LHCN-M2 (cell line): Measurements from ENCODE around the gene ZSCAN29. TPM values are rescaled to one million over a fixed set of nuclear protein-coding genes. Genes with fewer than 3 reads are reported as not detected.

Source experiments
- DNase-seq: peaks from one replicate; pipeline ENCODE4 v3.0.0-alpha.2; 2012; ENCODE audit warnings: low read depth
- total RNA-seq: library from RNA; depleted of rRNA; stranded (reverse); fragments of >200 nt; gene quantifications from 2 replicates; pipeline ENCODE4 v1.2.3, GENCODE V29; 2014; rRNA removed

ZSCAN29 gene
- total RNA-seq, 1 experiment from 2014 or later: 20.8 TPM

DNA sequence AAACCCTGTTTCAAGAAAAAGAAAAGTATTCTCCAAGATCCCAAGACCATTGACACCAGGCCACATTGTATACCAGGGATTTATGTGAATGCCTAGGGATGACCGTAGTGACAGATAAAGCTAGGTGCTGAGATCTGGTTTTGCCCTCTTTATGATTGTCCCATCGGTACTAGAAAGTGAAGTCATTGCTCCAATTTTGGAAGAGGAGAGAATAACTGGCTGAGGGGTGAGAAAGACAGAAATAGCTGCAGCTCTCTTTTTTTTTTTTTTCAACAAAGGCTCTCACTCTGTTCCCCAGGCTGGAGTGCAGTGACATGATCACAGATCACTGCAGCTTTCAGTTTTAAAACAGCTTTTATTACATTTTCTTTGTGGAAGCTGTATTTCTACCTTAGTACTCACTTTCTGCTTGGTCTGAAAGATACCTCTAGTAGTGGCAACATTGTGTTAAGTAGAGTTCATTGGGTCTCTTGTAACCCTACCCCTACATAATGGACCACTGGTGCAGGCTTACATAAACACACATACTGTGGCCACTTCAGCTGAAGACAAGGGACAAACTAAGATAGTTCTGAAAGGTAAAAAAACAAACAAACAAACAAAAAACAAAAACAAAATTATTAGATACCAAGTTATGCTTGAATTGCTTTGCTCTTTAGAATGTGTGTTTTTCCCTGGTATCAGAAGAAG lies 18.0 kb downstream of the ZSCAN29 start:
- DNase-seq: no peak

DNA sequence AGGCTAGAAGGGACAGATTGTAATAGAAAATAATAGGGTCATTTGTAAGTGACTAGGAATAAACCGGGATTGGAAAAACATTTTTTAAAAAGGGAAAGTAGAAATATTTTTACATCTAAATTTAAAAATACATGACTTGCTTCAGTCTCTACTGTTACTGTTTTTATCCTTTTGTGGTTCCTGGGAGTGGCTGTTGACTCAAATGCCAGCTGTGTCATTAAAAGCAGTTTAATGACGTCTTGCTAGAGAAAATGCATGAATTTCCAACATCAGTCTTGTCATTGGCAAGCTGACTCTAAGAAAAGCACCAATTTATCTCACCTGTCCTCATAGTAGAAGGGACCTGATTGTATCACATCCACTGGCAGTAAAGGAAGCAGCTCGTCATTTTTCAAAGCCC lies 23.7 kb downstream of the ZSCAN29 start:
- peak; percentile 10 for DNase-seq

DNA sequence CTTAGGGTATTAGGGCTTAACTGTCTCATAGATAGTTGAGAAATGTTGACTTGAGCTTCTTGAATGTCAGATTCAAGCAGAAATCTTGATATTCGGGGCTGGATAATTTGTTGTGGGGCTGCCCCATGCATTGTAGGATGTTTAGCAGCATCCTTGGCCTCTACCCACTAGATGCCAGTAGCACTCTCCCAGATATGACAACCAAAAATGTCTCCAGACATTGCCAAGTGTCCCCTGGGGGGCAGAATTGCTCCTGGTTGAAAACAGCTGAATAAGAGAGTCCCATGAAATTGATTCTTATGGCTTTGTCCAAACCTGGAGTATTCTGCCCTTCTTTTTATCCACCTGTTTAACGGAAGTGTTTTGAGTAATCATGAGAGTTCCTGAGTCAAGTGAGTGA lies 24.5 kb downstream of the ZSCAN29 start:
- peak; percentile 23 for DNase-seq

GRCh38 chr15:43330780-43331087 lies 40.1 kb downstream of the ZSCAN29 start:
- DNase-seq: no peak

- DNase-seq: peak; percentile 95
Observed at GRCh38 chr15:43329960-43330779, 40.7 kb downstream of the ZSCAN29 start, which contains the start of gene LCMT2. Gene LCMT2 (minus strand): TSS chr15:43330573. CDS start chr15:43330489, 84 bp downstream.

DNA sequence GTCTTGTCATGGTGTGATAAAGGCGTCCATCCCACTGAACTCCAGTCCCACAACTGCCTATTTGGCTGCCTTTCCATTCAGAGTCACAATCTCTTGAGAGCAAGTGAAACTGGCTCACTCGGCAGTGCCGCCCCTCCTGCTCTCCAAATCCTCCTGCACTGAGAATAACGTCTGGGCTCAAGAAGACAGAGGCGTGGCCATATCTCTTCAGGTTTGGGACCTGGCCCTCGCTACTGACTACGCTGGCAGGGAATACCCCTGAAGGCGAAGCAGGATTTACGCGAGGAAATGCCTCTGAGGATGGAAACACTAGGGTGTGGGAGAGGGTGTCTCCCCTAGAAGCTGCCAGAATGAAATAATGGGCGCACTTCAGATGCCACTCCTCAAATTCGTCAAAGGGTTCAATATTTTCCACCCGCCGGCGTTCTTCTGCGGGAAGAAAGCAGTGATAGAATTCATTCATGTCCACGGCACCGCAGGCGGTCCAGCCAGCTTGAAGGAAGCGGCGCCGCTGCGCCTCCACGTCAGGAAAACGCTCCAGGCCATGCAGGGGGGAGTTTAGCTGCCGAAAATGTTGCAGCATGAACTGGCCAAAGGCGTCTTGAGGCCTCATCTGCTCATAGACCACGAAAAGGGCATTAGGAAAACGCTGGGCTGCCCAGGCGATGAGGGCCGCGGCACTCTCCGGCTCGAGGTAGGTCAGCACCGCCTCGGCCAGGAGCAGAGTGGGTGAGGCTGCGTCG lies 41.5 kb downstream of the ZSCAN29 start:
- peak; percentile 23 for DNase-seq

GRCh38 chr15:43325039-43325684 lies 45.7 kb downstream of the ZSCAN29 start:
- no peak for DNase-seq

DNA sequence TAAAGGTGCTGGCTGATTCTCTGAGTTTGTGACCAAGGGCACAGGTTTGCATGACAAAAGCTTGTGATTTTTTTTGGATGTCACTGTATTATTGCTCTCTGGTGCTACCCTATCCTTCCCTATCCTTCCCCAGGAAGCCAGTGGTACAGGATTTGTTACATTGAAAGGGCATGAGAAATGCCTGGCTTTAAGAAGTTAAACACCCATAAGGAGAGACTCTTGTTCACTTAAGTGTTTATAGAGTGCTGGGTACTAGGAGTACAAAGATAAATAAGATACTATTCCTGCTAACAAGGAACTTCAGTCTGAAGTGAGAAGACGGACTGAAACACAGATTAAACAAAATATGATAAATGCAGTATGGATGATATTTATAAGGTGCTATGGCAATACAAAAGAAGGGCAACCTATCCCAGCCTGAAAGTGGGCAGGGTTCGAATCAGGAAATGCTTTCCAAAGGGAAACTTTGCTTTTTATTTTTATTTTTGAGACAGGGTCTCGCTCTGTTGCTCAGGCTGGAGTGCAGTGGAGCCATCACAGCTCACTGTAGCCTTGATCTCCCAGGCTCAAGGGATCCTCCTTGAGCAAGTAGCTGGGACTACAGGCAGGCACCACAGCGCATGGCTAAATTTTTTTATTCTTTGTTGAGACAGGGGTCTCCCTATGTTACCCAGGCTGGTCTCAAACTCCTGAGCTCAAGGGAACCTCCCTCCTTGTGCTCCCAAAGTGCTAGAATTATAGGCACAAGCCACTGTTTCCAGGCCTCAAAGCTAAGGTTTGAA lies 51.7 kb downstream of the ZSCAN29 start:
- no peak for DNase-seq

DNA sequence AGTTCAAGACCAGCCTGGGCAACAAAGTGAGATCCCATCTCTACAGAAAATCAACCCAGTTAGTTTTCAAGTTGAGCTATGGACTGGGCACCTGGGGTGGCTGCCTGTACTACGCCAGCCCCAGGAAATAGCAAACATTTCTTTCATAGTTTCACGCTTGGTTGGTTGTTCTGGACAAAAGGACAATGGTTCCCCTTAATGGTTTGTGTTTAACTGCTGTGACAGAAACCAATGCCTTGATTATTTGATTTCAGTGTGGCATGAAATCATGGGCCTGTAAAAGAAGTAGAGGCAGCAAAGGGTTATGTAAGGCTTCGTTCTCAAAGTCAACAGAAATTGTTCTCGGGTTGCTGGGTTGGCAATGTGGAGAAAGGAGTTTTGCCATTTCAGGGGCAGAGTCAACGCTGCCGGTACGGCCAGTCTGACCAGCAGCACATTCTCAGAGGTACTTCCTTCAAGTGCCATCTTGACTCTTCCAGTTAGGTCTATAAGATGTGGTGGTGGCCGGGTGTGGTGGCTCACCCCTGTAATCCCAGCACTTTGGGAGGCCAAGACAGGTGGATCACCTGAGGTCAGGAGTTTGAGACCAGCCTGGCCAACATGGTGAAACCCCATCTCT lies 53.2 kb downstream of the ZSCAN29 start:
- no peak for DNase-seq

- no peak for DNase-seq
Observed at GRCh38 chr15:43316971-43317346, 53.9 kb downstream of the ZSCAN29 start.

DNA sequence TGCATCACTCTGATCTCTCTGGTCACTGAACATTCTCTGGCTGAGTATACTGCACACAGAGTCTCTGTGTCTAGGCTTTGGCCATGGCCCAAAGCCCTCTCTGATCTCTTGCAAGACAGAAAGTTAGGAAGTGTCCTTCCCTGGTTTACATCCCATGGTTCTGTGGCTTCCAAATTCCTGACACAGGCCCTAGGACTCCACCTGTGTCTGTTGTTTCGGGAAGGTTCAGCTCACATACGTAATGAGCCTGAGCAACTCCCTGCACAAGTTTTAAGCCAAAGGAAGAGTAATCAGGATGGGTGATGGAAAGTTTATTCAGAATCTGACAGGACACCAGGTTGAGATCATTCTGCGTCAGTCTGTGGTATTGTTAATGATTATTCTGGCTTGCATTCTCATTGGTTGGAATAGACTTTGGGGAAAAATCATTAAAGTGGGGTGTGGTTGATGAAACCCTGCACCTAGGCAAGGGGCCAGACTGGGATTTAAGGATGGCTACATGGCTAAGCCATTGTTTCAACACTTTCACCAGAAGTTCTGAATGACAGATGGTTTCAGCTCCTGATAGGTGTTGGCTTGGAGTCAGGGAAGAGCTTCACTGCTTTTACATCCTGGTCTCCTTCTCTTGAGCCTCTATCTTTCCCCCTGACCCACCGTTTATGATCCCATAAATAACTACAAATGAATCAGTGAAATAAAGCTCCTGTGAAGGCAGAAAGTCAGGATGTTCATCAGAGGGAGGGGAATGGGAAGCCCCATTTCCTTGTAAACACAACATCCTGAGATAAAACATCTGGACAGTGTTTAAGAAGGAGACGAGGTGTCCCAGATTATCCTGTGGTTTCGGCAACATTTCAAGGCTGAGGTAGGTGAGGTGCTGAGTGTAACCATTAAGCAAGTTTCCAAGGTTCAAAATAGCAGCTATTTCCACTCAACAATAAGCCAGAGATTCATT lies 54.5 kb downstream of the ZSCAN29 start:
- DNase-seq: no peak

DNA sequence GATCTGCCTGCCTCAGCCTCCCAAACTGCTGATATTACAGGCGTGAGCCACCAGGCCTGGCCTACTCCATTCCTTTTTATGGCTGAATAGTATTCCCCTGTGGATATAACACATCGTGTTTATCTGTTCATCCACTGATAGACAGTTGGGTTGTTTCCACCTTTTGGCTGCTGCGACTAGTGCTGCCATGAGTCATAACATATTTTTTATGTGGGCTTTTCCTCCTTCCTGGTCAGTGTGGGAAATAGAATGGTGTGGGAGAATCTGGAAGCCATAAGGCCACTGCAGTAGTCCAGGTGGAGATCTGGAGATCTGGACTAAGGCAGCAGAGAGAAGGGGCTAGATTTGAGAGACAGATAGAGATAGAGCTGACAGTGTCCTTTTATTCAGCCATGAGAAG lies 56.7 kb downstream of the ZSCAN29 start:
- DNase-seq: peak; percentile 17

- no peak for DNase-seq
Observed at GRCh38 chr15:43312378-43312777, 58.5 kb downstream of the ZSCAN29 start.

Other genes starting within 250 kb of the ZSCAN29 start
- 5.2 and 5.7 TPM in 2 replicates for gene TMEM62, start 237.5 kb downstream of the ZSCAN29 start, total RNA-seq
- gene CCNDBP1, start 185.6 kb downstream of the ZSCAN29 start, total RNA-seq: 50.1 and 53.2 TPM in 2 replicates
- gene EPB42, start 150.0 kb downstream of the ZSCAN29 start, total RNA-seq: not detected in 2 replicates
- gene TGM5, start 104.1 kb downstream of the ZSCAN29 start, total RNA-seq: 0.64 TPM in 1 of 2 replicates, not detected in the other
- gene TGM7, start 68.8 kb downstream of the ZSCAN29 start, total RNA-seq: not detected in 2 replicates
- gene LCMT2, start 40.5 kb downstream of the ZSCAN29 start, total RNA-seq: 10.4 and 13.8 TPM in 2 replicates
- gene TUBGCP4, start 58 bp upstream of the ZSCAN29 start, total RNA-seq: 13.8 and 15.6 TPM in 2 replicates
- 37.7 and 46.0 TPM in 2 replicates for gene TP53BP1, start 122.1 kb upstream of the ZSCAN29 start, total RNA-seq
- 52.7 and 61.2 TPM in 2 replicates for gene MAP1A, start 146.6 kb upstream of the ZSCAN29 start, total RNA-seq
- gene PPIP5K1, start 219.2 kb upstream of the ZSCAN29 start, total RNA-seq: 6.5 and 10.2 TPM in 2 replicates
- not detected in 2 replicates for gene CKMT1B, start 223.0 kb upstream of the ZSCAN29 start, total RNA-seq
- gene STRC, start 247.8 kb upstream of the ZSCAN29 start, total RNA-seq: not detected in 2 replicates